GM12872 (cell line): ENCODE measurements around the gene FRMD3.

Source experiments
- TF ChIP-seq, protein P1 (sequence below): IDR thresholded peaks from 3 replicates; pipeline ENCODE4 v1.5.1; 2011; ENCODE audit warnings: low read depth, mild to moderate bottlenecking, low read length, moderate library complexity; ENCODE audit not compliant: insufficient read depth

Gene FRMD3

GRCh38 chr9:83245979-83246659, 292.1 kb downstream of the FRMD3 start:
- TF ChIP-seq, protein P1, sequence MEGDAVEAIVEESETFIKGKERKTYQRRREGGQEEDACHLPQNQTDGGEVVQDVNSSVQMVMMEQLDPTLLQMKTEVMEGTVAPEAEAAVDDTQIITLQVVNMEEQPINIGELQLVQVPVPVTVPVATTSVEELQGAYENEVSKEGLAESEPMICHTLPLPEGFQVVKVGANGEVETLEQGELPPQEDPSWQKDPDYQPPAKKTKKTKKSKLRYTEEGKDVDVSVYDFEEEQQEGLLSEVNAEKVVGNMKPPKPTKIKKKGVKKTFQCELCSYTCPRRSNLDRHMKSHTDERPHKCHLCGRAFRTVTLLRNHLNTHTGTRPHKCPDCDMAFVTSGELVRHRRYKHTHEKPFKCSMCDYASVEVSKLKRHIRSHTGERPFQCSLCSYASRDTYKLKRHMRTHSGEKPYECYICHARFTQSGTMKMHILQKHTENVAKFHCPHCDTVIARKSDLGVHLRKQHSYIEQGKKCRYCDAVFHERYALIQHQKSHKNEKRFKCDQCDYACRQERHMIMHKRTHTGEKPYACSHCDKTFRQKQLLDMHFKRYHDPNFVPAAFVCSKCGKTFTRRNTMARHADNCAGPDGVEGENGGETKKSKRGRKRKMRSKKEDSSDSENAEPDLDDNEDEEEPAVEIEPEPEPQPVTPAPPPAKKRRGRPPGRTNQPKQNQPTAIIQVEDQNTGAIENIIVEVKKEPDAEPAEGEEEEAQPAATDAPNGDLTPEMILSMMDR, result no peak

- TF ChIP-seq, protein P1, result no peak
Observed at GRCh38 chr9:83242066-83242465, 296.1 kb downstream of the FRMD3 start.

DNA sequence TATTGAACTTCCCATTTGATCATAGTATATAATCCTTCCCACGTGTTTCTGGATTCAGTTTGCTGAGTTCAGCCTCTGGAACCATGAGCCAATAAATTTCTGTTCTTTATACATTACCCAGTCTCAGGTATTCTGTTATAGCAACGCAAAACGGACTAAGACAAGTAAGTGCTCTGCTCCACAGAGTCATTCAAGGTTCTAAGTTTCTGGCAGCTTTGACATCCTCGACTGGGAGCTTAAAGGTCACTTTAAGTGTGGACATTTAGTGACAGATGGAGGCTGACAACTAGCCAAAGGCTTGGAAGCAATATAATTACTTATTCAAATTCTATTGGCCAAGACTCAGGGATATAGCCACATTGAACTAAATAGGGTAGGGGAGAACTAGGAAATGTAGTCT, 297.5 kb downstream of the FRMD3 start:
- TF ChIP-seq, protein P1, result no peak

DNA sequence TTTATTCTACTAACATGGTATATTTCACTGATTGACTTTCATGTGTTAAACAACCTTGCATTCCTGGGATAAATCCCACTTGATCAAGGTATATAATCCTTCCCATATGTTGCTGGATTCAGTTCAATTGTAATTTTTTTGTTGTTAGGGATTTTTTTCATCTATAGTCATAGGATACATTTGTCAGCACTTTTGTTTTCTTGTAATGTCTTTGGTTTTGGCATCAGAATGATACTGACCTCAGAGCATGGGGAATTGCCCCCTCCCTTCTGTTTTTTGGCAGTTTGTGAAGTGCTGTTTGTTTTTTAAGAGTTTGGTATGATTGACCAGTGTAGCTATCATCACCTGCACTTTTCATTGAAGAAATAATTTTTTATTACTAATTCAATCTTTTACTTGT, 298.5 kb downstream of the FRMD3 start:
- TF ChIP-seq, protein P1, result no peak

GRCh38 chr9:83238871-83239640, 299.1 kb downstream of the FRMD3 start:
- TF ChIP-seq, protein P1, result no peak

DNA sequence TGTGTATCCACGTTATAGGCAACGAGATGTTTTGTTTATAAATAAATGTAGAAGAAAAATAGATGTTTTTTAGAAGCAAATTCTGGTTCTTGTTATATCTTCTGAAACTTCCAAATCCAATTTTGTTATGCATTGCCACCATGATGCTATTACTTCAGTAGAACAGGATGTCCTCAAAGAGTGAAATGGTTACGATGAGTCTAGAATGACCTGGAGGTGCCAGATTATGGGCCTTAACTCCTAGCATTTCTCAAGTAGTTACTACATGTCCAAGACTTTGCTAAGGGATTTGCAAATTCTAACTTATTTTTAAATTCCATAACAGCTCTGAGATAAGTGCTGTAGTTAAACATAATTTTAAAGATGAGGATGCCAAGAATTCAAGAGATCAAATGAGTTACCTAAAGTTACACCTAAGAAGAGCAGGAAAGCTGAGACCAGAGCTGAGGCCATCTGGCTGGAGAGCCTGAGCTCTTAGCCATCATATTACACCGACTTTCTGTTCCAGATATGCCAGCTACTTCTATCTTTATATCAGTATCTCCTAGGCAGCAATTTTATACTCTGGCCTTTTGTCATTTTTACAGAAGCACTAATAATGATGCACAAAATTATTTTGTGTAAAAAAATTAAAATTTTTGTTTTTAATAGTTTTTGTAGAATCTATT, 302.0 kb downstream of the FRMD3 start:
- TF ChIP-seq, protein P1, result no peak

DNA sequence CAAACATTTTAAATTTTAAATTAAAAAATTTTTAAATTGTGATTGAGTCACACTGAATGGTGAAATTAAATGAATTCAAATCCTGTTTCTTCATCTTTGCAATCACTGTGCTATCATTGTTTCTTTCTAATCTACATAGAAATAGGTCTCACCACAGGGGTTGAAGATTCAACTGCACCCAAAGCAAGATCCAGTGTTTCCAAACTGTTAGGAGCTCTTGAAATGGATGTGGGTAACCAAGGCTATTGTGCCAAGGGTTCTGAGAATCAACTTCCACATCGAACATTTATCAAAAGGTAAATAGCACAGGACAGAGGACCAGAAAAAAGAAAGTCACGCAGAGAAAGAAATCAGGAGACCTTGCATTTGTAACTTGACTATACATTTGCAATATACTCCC, 302.7 kb downstream of the FRMD3 start:
- TF ChIP-seq, protein P1, result no peak
